ENCODE results near the gene EZR.

The EZR gene

GRCh38 chr6:158817728-158818580, 1.2 kb downstream of the EZR start:
- peak; percentile 60 to 65 for DNase-seq (ENCODE audit: low read depth in 2 of 2)

- DNase-seq (ENCODE audit: low read depth in 2 of 2) = no peak
Measured at GRCh38 chr6:158816803-158817727, 2.1 kb downstream of the EZR start.

- DNase-seq (ENCODE audit: low read depth in 2 of 2) = no peak
Measured at GRCh38 chr6:158816329-158816728, 2.8 kb downstream of the EZR start.

- no peak for DNase-seq (ENCODE audit: low read depth in 2 of 2)
Measured at GRCh38 chr6:158815907-158816306, 3.3 kb downstream of the EZR start.

GRCh38 chr6:158815379-158815724, 3.8 kb downstream of the EZR start:
- no peak for DNase-seq (ENCODE audit: low read depth in 2 of 2)

GRCh38 chr6:158813032-158813431, 6.1 kb downstream of the EZR start:
- DNase-seq (ENCODE audit: low read depth in 2 of 2) = no peak

GRCh38 chr6:158812611-158813010, 6.6 kb downstream of the EZR start:
- DNase-seq (ENCODE audit: low read depth in 2 of 2) = no peak

- no peak for DNase-seq (ENCODE audit: low read depth in 2 of 2)
Measured at GRCh38 chr6:158810155-158811095, 8.7 kb downstream of the EZR start.

GRCh38 chr6:158808941-158809678, 10.1 kb downstream of the EZR start:
- no peak for DNase-seq (ENCODE audit: low read depth in 2 of 2)

GRCh38 chr6:158808442-158808833, 10.7 kb downstream of the EZR start:
- DNase-seq (ENCODE audit: low read depth in 2 of 2) = no peak

- DNase-seq (ENCODE audit: low read depth in 2 of 2) = no peak
Measured at GRCh38 chr6:158807515-158808441, 11.4 kb downstream of the EZR start.

- no peak for DNase-seq (ENCODE audit: low read depth in 2 of 2)
Measured at GRCh38 chr6:158805698-158806377, 13.3 kb downstream of the EZR start.

- no peak for DNase-seq (ENCODE audit: low read depth in 2 of 2)
Measured at GRCh38 chr6:158804207-158804606, 15.0 kb downstream of the EZR start.

GRCh38 chr6:158803733-158804143, 15.4 kb downstream of the EZR start:
- DNase-seq (ENCODE audit: low read depth in 2 of 2) = no peak

GRCh38 chr6:158801655-158802294, 17.4 kb downstream of the EZR start:
- DNase-seq (ENCODE audit: low read depth in 2 of 2) = no peak

- DNase-seq (ENCODE audit: low read depth in 2 of 2) = no peak
Measured at GRCh38 chr6:158799051-158799792, 19.9 kb downstream of the EZR start.

- no peak for DNase-seq (ENCODE audit: low read depth in 2 of 2)
Measured at GRCh38 chr6:158798311-158798710, 20.9 kb downstream of the EZR start.
